ENCODE measurements around the gene IRGQ.
"Not testable (repeated sequence)": the region's sequence is repeated elsewhere in the genome, so short reads cannot be mapped to it uniquely, and the experiment has no call there.

IRGQ gene

DNA sequence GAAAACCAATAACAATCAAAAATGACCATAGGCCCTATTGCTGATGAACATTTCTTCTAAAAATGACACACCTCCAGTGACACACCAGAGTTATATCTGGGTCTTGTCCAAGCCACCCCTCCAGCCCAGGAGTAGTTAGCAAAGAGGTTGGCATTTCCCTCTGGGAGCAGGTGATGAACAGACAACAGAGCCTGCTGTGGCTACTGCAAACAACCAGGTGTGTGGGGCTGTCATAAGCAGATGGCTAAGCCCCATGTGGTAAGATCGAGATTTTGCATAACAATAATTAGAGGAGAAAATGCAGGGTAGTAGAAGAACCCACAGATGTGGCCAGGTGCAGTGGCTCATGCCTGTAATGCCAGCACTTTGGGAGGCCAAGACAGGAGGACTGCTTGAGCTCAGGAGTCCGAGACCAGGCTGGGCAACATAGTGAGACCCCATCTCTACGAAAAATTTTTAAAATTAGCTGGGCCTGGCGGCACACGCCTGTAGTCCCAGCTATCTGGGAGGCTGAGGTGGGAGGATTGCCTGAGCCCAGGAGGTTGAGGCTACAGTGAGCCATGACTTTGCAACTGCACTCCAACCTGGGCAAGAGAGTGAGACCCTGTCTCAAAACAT lies 25.7 kb downstream of the IRGQ start:
- DNase-seq = no peak

GRCh38 chr19:43569657-43570056 lies 26.3 kb downstream of the IRGQ start:
- no peak for DNase-seq

DNA sequence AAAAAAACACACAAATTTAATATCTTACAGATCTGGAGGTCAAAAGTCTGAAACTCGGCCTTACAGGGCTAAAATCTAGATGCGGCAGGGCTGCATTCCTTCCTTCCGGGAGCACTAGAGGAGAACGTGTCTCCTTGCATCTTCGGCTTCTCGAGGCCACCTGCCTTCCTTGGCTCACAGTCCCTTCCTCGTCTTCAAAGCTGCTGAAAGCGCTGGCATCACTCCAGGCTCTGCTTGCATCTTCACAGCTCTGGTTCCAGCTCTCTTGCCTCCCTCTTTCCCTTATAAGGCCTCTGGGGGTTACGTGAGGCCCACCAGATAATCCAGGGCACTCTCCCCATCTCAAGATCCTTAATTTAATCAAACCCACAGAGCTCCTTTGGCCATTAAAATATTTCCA lies 31.1 kb downstream of the IRGQ start:
- no peak for DNase-seq

GRCh38 chr19:43563816-43564457 lies 32.0 kb downstream of the IRGQ start:
- peak in 1 of 2 donors; percentile 20 for DNase-seq

DNA sequence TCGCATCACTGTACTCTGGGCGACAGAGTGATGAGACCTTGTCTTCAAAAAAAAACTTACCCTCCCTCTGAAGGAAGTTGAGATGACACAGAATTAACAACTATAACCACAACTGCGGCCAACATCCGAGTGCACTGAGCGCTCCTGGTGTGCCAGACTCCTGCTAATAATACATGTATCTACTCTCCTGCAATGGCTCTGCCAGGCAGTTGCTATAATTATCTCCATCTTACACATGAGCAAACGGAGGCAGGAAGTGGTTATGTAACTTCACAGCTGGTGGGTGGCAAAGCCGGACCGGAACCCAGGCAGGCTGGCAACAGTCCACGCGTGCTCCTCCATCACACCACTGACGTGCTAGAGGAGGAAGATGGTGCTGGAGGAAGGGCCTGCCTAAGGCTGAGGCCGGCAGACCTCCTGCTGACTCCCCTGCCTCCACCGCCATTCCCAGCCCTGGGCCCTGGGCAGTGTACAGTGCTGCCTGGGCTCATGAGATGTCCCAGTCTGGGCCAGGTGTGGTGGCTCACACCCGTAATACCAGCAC lies 33.2 kb downstream of the IRGQ start:
- peak; percentile 94 to 95 for DNase-seq

DNA sequence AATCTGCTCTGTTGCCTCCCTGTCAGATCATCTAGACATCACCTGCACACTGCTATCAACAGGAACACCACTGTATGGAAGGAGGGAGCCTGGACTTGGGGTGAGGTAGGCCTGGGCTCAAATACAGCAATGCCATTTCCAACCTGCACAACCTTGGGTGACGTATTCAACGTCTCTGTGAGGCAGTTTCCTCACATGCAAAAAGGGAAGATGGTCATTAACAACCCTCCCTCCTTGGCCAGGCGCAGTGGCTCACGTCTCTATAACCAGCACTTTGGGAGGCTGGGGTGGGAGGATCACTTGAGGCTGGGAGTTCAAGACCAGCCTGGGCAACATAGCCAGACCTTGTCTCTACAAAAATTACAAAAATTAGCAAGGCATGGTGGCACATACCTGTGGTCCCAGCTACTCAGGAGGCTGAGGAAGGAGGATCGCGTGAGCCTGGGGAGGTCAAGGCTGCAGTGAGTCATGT lies 33.7 kb downstream of the IRGQ start:
- peak in 1 of 2 donors; percentile 41 for DNase-seq

GRCh38 chr19:43561139-43561970 lies 34.6 kb downstream of the IRGQ start:
- DNase-seq = no peak

- DNase-seq = peak; percentile 28 to 54
Observed at GRCh38 chr19:43560687-43561086, 35.2 kb downstream of the IRGQ start.

DNA sequence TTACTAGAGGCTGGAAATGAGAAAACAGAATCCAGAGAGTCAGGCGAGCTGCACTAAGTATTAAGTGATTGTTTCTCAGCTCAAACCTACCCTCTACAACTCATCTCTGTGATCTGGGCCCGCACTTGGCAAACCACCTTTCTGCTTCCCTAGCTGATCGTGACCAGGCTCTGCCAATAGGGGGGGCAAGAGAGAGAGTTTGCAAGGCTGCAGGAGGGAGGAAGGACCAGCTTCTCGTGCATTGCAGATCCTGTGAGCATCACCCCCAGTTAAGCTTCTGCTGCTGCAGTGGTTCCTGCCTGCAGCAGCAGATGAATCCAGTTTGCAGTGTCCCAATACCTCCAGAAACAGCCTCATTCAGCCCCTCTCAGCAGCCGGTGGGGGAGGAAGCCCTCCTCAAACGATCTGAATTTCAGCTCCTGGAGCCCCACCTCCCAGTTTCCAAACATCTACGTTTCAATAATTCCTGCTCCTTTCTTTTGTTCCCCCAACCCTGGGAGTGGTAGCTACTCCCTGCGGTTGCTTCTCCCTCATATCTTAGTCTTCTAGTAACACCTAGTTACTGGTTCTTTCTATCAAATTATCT lies 40.7 kb downstream of the IRGQ start:
- peak; percentile 80 to 86 for DNase-seq

DNA sequence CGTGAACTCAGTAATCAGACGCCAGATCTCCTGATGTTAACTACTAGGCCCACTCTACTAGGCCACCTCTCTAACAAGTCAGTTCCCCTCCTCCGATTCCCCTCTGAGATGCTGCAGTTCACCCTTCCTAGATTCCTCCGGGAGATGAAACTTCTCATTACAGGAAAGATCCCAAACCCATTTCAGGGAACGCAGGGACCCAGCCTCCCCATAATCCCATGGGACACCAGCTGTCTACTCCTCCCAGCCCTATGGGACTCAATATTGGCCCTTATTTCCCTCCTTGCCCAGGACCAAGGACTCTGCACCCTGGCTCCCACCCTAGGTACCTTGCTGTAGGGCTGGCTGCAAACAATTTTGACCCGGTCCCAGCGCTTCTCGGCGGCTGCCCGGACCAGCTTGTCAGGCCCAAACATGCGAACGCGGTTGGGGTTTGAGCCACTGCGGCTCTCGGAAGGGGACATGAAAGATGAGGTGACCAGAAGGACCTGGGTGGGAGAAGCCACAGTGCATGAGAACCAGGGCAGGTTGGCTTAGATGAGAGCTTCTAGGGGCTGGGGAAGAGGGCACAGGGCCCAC lies 41.5 kb downstream of the IRGQ start:
- DNase-seq = no peak

DNA sequence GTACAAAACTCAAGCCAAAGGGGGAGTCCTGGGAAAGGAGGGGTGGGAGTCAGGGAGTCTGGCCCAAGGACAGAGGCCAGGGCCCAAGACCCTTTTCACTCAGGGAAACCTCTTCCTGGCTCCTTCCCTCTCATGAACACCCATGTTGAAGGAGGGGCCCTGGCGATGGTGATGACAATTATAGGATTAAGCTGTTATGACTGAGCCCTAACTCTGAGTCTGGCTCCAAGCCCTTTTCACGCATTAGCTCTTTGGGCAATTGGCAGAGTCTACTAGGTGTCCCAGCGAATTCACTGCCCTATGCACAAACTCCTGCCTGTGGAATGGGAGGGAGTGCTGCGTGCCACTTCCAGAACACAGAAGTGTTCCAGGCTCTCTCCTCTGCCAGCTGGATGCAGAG lies 42.3 kb downstream of the IRGQ start:
- DNase-seq = no peak

- DNase-seq = no peak
Observed at GRCh38 chr19:43552616-43553015, 43.3 kb downstream of the IRGQ start.

DNA sequence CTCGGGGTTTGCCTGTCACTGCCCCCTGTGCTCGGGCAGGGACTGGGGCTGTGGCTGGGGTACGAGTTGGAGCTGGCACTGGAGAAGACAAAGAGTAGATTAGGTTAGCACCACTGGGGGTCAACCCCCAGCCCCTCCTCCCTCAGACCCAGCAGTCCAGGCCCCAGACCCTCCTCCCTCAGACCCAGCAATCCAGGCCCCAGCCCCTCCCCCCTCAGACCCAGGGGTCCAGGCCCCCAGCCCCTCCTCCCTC lies 43.8 kb downstream of the IRGQ start:
- DNase-seq = no peak

DNA sequence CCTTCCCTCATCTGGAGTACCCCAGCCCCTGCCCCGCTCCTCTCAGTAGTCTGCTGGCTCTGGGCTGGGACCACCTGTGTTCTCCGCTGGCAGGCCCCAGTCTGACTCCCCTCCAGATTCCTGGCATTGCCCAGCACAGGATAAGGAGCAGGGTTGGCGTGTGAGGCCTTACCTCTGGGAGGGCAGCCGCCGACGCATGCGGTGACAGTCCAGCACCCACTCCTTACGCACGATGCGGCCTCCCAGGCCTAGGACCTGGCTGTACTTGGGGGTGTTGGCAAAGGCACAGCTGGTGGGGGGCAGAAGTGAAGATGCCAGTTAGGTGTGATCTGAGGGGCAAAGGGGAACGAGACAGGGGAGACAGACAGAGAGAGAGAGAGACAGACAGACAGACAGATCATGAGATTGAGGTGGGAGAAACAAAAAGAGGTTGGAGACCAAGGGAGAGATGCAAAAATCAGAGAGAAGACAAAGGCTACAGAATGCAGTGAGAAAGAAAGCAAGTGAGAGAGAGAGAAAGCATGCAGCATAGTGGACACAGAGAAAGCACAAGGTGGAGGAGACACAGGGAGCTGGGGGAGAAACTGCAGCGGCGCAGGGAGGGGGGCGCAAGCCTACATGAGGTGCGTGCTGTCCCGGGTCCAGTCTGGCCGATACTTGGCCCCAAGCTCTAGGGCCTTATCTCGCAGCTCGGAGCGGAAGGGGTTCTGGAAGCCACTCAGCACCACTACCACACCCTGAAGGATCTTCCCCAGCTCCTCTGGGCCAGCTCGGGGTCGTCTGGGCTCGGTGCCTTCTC lies 44.3 kb downstream of the IRGQ start:
- no peak for DNase-seq

DNA sequence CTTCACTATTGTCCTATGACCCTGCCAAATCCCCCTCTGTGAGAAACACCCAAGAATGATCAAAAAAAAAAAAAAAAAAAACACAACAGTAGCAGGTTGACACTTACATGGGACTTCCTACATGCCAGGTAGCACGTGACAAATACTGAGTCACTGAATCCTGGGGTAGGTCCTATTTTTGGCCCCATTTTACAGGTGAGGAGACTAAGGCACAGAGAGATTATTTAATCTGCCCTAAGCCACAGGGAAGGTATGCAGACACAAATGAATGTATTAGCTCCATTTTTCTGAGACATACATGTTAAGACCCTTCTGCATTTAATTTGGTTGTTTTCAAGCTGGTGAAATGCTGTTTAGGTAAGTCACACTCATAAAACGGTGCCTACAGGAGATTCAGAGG lies 47.2 kb downstream of the IRGQ start:
- DNase-seq = no peak

DNA sequence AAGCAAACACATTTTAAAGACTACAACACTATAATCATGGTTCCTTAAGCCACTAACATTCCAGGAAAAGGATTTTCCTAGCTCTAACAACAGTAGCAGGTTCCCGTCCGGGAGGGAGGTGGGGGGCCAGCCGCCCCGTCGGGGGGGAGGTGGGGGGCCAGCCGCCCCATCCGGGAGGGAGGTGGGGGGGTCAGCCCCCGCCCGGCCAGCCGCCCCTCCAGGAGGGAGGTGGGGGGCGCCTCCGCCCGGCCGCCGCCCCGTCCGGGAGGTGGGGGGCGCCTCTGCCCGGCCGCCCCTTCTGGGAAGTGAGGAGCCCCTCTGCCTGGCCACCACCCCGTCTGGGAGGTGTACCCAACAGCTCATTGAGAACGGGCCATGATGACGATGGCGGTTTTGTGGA lies 48.0 kb downstream of the IRGQ start:
- not testable (repeated sequence) for DNase-seq

GRCh38 chr19:43546581-43546980 lies 49.4 kb downstream of the IRGQ start:
- no peak for DNase-seq

DNA sequence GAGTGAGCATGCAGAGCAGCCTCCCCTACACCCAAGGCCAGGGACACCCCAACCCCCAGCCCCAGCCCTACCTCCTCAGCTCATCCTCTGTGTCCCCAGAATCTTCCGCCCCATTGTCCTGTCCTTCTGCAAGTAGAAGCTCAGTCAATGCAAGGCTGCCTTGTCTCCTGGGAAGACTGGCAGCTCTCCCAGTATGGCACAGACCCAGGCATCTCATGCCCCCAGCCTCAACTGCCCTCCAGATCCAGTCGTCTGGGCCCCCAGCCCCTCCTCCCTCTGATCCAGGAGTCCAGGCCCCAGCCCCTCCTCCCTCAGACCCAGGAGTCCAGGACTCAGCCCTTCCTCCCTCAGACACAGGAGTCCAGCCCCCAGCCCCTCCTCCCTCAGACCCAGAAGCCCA lies 50.0 kb downstream of the IRGQ start:
- DNase-seq = no peak

DNA sequence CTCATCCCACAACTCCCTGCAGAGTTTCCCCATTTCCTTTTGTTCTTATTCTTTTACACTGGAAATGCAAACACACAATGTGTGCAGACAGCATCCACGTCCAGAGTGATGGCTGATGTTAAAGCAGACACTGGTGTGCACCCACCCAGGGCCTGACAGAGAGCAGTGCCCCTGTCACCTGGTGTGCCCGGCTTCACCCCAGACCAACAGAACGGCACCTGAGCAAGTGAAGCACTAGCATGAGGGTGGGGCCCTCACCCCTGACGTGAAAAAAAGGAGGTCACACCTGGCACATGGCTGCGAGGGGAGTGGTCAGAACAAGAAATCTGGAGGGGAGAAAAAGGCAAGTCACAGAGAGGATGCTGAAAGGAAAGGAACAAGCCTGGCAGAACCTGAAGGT lies 50.7 kb downstream of the IRGQ start:
- DNase-seq = no peak

GRCh38 chr19:43544077-43544476 lies 51.9 kb downstream of the IRGQ start:
- no peak for DNase-seq

- DNase-seq = no peak
Observed at GRCh38 chr19:43541920-43542650, 53.8 kb downstream of the IRGQ start.
